Stimulated activated CD8-positive, alpha-beta memory T cell treated with anti-CD3 and anti-CD28 coated beads, Interleukin-12 subunit alpha, Interleukin-12 subunit beta, amount 100 ng/mL, for 1 hour (primary cell): ENCODE data around the gene LPCAT4.
"Not testable (repeated sequence)": the region's sequence is repeated elsewhere in the genome, so short reads cannot be mapped to it uniquely, and the experiment has no call there.

Source experiments
- DNase-seq: peaks from one replicate; pipeline ENCODE4 v3.0.0-alpha.2; 2020; ENCODE audit warnings: low read depth

The LPCAT4 gene, protein sequence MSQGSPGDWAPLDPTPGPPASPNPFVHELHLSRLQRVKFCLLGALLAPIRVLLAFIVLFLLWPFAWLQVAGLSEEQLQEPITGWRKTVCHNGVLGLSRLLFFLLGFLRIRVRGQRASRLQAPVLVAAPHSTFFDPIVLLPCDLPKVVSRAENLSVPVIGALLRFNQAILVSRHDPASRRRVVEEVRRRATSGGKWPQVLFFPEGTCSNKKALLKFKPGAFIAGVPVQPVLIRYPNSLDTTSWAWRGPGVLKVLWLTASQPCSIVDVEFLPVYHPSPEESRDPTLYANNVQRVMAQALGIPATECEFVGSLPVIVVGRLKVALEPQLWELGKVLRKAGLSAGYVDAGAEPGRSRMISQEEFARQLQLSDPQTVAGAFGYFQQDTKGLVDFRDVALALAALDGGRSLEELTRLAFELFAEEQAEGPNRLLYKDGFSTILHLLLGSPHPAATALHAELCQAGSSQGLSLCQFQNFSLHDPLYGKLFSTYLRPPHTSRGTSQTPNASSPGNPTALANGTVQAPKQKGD

DNA sequence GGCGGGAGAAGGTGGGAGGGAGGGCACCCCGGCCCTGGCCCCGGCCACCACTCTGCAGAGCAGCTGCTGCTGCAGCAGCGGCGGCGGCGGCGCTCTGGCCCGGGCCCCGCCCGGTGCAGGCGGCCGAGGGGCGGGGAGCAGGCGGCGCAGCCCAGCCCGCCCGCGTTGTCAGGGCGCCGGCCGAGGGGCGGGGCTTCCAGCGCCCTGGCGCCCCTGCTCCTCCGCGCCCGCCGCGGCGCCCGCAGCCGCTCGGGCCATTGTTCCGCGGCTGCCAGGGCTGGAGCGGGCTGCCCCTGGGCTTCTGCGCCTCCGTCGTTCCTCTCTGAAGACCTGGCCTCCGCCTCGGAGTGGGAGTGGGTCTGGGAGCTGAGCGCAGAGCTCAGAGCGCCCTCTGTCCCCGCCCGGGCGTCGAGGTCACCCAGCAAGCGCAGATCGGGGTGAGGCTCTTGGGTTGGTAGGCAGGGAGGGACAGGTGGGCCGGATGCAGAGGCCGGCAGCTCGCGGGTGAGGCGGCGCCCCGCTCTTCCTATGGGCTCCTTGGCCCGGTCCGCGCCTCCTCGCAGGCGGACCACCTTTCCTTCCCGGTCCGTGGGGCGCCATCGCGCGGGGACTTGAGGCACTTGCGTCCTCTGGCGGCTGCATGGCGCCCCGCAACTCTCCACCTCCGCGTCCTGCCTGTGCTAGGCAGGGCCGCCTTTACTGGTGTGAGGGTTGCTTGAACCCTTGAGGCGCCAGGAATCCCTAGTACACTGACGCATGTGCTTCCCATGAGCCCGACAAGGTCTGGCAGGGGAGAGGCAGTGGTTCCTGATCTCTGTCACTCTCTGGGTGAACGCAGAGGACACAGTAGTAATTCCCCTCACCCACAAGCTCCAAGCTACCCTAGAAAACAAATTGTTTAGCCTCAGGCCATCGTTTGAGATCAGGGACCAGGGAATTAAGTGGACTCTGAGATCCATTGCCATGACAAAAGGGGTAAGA lies at the start of gene LPCAT4:
Gene LPCAT4, minus strand, starts transcription at position 96 of the 981 bp plus-strand sequence. CDS start 96 bp downstream, outside the sequence.
- DNase-seq, result peak; percentile 82

DNA sequence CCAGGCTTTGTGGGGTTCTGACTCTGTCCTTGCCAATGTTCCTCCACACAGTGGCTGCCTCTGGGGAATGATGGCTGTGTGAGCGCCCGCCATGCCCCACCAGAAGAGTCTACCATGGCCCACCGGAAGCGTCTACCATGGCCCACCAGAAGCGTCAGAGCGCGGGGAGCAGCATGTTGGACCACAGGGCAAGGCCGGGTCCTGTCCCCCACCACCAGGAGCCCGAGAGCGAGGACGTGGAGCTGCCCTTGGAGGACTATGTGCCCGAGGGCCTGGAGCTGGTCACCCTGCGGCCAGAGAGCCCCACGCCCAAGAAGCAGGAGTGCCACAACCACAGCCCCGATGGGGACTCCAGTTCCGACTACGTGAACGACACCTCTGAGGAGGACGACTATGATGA lies 42.5 kb upstream of the LPCAT4 start:
- DNase-seq, result not testable (repeated sequence)

DNA sequence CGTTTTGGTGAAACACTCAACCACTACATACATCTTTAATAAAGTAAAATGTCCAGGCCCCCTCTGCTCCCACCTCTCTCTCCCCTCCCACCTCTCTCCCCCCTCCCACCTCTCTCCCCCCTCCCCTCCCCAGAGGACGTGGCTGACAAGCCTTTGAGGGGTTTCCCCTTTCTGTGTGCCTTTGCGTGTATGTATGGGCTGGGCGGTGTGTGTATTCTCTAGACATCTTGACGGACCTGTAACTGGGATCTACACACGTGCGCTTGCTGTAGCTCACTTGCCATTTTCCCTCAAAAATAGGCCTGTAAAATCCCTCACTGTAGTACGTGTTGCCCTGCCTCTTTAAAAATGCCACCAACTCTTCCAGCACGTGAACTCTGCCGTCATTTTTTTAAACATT lies 42.0 kb upstream of the LPCAT4 start:
- DNase-seq, result not testable (repeated sequence)

DNA sequence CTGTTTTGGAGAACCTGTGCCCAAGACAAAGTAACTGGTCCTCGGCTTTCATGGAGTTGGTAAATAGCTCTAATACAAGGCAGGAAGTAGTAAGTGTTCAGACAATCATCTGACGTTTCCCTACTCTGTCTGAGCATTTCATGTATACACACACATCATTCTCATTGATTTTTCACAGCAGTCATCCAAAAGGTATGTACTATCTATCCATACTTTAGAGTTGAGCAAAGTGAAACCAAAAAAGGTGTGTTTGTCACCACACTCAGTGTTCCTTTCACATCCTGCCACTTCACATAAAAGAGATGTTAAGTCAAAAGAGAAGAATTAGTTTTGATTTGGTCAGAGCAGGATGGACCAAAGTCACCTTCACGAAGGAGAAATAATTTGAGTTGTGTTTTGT lies 36.9 kb upstream of the LPCAT4 start:
- not testable (repeated sequence) for DNase-seq

DNA sequence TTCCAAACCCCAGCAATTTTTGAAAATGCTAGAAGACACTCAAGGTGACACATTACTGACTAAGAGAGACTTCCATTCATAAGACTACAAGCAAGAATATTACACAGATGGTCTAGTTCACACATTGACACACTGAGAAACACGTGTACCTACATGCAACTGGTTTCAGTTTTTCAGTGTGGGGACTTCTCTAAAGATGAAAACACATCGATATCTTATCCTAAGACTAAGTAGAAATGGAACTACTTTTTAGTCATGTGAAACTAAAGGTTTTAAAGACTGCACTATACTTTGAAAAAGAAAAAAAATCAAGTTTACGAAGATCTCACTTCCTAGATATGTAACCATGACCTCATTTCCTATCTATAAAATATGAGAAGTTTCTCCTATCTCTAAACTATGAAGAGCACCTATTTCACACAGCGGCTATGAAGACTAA lies 36.2 kb upstream of the LPCAT4 start:
- not testable (repeated sequence) for DNase-seq

DNA sequence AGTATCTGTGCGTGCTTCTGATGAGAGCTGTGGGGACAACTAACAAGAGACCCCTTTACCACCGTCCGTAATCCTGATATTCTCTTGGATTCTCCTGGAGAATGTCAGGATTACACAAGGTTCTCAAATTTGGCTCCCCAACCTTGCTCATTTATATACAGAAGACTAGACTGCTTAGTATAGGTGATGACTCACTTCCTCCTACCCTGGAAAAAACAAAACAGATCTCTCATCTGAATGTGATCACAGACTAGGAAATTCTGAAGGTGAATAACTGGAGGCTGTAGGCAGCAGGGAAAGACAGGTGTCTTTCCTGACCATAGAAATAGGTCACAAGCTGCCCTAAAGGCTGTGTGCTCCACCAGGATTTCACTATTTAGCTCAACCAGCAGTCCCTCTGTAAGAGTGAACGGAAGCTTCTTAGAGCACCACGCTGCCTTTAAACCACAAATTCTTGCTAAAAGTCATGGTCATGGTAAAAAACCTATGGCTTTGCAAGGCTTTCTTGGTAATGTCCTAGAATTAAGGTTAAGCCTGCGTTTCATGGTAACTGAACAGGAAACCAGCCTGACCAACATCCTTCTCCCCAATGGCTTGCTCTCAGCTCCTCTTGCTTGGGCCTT lies 30.8 kb upstream of the LPCAT4 start:
- DNase-seq, result not testable (repeated sequence)

DNA sequence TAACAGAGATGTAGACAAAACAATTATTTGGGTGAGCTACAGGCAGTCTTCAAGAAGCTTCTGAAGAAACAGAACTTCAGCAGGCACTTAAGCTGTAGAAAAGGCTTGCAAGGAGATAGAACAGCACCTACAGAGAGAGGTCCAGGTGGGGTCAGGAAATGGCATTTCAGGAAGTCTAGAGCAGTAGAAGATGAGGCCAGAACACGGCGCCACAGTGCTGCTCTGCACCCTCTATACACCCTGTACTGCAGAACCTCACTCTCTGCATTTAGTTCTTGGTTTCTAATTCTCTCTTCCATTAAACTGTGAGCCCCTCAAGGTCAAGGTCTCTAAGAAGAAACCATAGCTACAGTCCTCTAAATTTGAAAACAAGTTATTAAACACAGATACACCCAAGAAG lies 26.0 kb upstream of the LPCAT4 start:
- DNase-seq, result not testable (repeated sequence)

DNA sequence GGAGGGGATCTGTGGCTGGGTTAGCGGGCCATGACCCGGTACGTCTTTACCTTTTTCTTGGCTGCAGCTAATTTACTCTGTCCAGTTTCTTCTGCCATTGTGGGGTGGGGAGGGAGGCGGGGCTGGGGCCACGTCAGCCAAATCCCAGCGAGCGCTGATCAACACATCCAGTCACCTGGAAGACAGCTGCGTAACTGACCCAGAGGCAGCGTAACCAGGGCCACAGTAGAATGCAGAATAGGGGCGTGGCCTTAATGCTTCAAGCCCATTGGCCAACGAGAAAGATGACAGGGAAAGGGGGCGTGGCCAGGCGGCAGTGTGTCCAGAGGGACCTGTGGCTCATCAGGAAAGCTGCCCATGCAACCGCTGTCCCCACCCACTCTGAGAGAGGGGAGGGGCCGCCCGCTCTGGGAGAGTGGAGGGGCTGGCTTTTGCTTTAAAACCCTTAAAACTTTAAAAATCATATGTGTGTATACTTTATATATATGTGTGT lies 22.6 kb upstream of the LPCAT4 start:
- DNase-seq, result not testable (repeated sequence)

DNA sequence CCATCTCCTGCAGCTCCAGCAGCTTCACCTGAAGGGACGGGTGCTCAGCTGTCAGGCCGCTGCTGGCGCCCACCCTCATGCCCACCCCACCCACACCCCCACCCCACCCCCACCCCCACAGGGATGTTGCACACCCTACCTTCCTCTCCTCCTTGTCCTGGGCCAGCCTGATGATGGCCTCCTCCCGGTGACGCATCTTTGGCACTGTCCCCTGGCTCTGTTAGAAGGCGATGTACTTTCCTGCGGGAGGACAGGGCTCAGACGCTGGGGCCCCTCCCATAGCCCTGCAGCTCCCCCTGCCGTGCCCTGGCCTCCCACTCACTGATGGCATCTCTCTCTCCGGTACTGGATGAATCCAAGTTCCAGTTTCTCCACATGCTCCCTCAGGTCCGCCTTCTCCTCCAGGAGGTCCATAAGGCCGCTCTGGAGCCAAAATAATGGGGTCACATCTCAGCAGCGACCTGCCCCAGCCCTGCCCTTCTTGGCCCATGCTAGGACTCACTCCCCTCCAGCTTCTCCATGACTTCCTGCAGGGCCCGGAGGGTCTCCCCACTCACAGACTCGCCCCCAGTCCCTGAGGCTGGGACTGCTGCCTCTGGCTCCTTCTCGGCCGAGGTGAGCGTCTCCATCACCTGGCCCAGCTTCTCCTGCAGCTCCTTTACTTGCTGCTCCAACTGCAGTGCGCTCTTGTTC lies 15.0 kb upstream of the LPCAT4 start:
- DNase-seq, result not testable (repeated sequence)

DNA sequence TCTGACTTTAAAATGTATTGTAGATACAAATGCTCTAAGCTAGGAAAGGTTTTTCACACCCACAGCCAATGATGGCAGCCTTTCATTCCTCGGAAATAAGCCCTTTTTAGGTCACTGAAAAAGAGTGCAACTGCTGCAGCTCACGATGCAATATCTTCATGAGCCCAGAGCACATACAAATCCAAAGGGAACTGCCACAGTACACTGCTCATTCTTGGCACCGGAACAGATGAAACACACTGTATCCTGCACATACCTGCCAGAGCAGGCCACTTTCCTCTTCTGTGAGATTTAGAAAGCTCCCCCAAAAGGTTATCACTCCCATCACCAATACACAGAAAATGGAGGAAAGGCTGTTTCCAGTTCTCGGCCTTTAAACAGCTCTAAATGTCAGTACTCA lies 13.5 kb upstream of the LPCAT4 start:
- DNase-seq, result not testable (repeated sequence)

DNA sequence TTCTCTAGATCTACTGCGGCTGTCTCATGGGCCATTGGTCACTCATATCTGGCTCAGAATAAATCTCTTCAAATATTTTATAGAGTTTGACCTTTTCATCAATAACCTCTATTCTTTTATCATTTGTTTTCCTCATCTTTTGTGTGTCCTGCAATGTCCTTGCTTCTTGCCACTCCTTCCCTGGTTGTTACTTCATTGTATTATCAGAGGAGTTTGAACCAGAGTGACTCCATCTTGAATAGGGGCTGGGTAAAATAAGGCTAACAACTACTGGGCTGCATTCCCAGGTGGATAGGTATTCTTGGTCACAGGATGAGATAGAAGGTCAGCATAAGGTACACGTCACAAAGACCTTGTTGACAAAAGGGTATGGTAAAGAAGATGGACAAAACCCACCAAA lies 9.9 kb upstream of the LPCAT4 start:
- no peak for DNase-seq

DNA sequence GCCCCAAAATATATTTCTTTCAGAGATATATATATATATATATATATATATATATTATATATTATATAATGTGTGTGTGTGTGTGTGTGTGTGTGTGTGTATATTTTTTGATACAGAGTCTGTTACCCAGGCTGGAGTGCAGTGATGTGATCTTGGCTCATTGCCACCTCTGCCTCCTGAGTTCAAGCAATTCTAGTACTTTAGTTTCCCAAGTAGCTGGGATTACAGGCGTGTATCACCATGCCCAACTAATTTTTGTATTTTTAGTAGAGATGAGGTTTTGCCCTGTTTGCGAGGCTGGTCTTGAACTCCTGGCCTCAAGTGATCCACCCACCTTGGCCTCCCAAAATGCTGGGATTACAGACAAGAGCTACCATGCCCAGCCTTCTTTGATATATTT lies 8.5 kb upstream of the LPCAT4 start:
- not testable (repeated sequence) for DNase-seq

DNA sequence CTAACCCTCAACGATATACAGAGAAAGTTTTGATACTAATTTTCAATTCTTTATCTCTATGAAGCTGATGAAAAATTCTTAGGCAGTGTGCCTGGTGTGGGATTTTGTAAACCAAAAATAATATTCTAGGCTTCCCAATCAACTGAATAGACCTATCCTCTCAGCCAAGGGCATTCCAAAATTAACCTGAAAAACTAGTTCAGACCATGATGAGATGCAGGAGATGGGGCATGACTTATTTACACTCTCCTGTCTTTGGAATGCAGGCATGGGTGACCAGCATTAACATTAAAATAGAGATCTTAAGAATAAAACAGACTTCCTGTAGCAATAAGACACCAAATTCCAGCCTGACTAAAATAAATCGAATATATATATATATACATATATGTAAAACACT lies 7.8 kb upstream of the LPCAT4 start:
- DNase-seq, result no peak

DNA sequence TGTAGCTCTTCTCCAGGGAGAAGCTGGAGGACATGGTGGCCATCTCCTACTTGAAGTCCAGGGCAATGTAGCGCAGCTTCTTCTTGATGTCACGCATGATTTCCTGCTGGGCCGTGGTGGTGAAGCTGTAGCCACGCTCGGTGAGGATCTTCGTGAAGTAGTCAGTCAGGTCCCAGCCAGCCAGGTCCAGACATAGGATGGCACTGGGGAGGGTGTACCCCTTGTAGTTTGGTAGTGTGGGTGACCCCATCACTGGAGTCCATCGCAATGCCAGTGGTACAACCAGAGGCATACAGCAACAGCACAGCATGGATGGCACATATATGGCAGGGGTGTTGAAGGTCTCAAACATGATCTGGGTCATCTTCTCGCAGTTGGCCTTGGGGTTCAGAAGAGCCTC lies 7.0 kb upstream of the LPCAT4 start:
- DNase-seq, result no peak

DNA sequence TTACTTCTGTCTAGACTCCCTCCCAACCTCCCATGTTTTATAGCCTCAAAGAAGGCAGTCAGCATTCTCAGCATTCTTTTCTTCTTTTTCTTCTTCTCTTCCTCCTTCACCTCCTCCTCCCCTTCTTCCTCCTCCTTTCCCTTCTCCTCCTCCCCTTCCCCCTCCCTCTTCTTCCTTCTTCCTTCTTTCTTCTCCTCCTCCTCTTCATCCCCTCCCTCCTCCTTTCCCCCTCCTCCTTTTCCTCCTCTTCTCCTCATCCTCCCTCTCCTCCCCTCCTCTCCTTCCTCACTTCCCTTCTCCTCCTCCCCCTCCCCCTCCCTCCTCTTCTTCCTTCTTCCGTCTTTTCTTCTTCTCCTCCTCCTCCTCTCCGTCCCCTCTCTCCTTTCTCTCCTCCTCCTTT lies 3.6 kb upstream of the LPCAT4 start:
- DNase-seq, result no peak

DNA sequence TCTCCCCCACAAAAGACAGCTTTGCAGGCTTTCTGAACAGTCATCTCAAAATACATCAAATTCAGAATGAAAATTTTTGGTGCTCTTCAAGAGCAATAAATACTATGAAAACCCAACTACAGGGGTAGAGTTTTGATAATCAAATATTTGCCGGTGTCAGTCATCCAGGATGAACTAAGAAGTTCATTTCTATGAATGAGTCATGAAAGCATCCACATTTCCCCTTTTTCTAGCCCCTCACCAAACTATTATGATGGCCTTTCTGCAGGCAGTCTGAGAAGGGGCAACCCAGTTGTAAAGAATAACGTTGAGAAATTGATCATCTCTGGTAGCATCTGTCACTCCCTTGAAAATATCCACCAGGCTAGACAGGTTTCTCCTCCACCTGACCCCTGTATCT lies 3.1 kb upstream of the LPCAT4 start:
- DNase-seq, result no peak

DNA sequence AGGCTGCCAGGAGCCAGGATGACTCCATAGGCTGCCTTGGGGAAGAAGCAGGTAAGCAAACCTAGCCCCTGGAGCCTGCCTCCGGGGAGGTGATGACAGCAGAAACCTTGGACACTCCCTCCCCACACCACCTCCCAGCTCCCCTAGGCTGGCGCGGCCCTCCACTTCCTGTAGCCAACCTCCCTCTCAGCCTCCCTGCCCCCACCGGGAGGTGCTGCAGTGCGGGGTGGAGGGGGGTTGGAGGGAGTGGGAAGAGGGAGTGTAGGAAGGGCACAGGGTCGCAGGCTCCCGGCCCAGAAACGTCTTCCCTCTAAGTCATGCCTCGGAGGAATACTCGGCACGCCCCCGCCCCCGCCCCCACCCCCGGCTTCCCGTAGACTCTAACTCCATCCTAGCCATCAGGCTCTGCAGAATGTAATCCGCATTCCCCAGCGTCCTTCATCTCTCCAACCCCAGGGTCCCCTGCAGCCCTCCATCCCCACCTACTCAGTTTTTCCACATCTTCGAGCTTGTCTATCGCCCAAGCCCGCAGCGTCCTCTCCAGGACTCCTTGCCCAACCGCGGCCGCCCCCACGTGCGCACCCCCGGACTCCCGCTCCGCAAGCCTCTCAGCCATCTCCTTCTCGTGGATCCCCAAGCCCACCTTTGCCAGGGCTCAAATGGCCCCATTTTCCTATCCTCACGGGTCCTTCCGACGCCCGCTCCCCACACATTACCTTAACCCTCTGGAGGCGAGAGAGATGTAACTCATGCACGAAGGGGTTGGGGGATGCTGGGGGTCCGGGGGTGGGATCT lies 528 bp downstream of the LPCAT4 start:
- peak; percentile 18 for DNase-seq

DNA sequence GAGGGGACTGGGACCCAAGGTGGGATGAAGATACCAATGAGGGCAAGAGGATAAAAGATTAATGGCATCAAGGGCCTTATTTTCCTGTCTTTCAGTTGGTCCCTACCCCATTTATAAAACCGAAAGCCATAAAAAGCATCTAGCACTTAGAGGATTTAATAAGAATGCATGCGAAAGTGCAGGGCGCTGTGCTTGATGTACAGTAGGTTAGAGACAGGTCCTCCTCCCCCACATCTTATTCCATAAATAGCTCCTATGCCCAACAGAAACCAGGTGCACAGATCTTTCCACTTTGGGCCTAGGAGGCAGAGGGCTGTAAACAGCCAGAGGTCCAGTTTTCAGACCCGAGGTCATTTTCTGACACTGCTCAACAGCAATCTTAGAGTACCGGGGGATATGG lies 1.2 kb downstream of the LPCAT4 start:
- no peak for DNase-seq

DNA sequence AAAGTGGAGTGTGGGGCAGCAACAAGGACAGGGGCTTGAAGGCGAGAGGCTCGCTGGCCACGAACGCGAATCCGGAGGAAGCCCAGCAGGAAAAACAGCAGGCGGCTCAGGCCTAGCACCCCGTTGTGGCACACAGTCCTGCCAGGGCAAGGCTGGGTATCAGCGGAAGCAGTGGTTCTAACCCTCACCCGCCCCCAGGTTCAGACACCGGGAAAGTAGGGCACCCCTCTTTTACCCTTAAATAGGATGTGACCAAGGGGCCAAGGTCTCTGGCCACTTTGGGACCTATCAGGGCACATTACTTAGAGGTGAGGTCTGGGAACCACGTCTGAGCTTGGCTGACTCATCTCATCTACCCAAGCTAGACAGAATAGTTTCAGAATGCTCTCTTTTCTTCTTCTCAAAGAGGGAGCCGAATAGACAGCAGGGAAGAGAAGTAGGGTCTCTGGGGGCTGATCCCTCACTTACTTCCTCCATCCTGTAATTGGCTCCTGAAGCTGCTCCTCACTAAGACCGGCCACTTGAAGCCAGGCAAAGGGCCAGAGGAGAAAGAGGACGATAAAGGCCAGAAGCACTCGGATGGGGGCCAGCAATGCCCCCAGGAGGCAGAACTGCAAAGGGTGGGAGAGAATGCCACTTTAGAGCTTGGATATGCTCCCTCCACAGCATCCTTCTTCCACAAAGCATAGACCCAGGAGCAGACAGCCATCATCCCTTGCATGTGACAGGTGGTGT lies 1.7 kb downstream of the LPCAT4 start:
- no peak for DNase-seq

DNA sequence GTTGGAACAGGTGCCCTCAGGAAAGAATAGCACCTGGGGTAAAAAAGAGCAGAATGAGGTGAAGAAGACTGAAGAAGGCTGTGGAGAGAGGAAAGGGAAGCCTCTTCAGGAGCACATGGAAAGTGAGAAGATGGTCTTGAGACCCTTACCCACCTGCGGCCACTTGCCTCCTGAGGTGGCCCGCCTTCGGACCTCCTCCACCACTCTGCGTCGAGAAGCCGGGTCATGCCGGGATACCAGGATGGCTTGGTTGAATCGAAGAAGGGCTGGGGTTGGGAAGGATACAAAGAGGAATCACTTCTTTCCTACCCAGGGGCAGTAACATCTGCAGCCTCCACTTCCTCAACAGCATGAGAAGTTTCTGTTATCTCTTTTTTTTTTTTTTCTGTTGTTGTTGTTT lies 3.0 kb downstream of the LPCAT4 start:
- no peak for DNase-seq
